ENCODE data around the gene ZNF831.

The ZNF831 gene

DNA sequence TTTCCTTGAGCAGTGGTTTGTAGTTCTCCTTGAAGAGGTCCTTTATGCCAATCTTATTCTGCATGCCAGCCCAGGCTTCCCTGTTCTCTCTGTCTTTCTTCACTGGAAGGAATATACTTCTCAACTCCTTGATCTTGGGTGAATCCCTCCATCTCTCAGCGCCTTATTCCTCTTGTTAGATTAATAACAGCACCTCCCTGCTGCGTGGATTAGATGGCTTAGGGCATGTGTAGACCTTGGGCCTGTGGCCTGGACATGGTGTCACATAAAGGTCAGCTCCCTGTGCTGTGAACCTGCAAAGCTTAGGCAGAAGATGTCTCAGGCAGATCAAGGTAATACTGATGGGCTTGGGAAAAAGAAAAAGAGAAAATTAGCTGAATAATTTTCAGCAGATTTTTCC, 18.3 kb downstream of the ZNF831 start:
- no peak for TF ChIP-seq CTCF (IDR thresholded peaks at IDR 0.05)
- no peak for DNase-seq (ENCODE audit: low spot score)
- Histone ChIP-seq H3K4me3 (no peak overlapping the region), H3K27ac (no peak overlapping the region)

- no peak overlapping the region for H3K4me3 ChIP-seq
- no peak for DNase-seq (ENCODE audit: low spot score)
- no peak overlapping the region for H3K27ac ChIP-seq
- TF ChIP-seq CTCF (IDR thresholded peaks at IDR 0.05), result no peak
These were observed 18.9 kb downstream of the ZNF831 start for GRCh38 chr20:59182401-59183044.

GRCh38 chr20:59183751-59184150, 20.1 kb downstream of the ZNF831 start:
- Histone ChIP-seq H3K4me3 (no peak overlapping the region), H3K27ac (no peak overlapping the region)
- TF ChIP-seq CTCF (IDR thresholded peaks at IDR 0.05), result no peak
- no peak for DNase-seq (ENCODE audit: low spot score)

GRCh38 chr20:59184880-59185447, 21.3 kb downstream of the ZNF831 start:
- H3K27ac ChIP-seq, result no peak overlapping the region
- TF ChIP-seq CTCF (IDR thresholded peaks at IDR 0.05), result no peak
- no peak for DNase-seq (ENCODE audit: low spot score)
- no peak overlapping the region for H3K4me3 ChIP-seq

- no peak for DNase-seq (ENCODE audit: low spot score)
- no peak for TF ChIP-seq CTCF (IDR thresholded peaks at IDR 0.05)
- no peak overlapping the region for H3K27ac ChIP-seq
- no peak overlapping the region for H3K4me3 ChIP-seq
These were observed 22.2 kb downstream of the ZNF831 start for GRCh38 chr20:59185809-59186208.

DNA sequence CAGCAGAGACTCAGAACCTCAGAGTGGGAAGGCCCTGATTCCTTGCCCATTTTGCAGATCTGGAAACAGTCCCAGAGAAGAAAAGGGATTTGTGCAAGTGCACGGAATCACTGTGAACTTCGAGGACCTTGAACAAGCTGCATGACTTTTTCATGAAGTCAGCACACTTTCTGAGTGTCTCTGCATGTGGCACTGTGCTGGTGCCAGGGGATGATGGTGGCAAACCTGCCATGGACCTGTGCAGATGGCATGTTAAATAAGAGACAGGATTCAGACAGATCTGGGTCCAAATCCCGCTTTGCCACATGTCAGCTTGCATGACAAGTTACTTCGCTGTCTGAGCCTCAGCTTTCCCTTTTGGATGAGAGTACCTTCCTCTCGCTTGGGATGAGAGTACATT, 26.8 kb downstream of the ZNF831 start:
- no peak for TF ChIP-seq CTCF (IDR thresholded peaks at IDR 0.05)
- no peak overlapping the region for H3K4me3 ChIP-seq

GRCh38 chr20:59191036-59191755, 27.6 kb downstream of the ZNF831 start:
- Histone ChIP-seq H3K4me3 (no peak overlapping the region), H3K27ac (no peak overlapping the region)
- no peak for DNase-seq (ENCODE audit: low spot score)
- no peak for TF ChIP-seq CTCF (IDR thresholded peaks at IDR 0.05)

More for the DNA sequence above, 26.8 kb downstream of the ZNF831 start:
- H3K27ac ChIP-seq, result no peak overlapping the region
- DNase-seq (ENCODE audit: low spot score), result no peak
